ENCODE results near the gene TMPRSS11E.
"Not testable (repeated sequence)": the region's sequence is repeated elsewhere in the genome, so short reads cannot be mapped to it uniquely, and the experiment has no call there.

The TMPRSS11E gene, protein sequence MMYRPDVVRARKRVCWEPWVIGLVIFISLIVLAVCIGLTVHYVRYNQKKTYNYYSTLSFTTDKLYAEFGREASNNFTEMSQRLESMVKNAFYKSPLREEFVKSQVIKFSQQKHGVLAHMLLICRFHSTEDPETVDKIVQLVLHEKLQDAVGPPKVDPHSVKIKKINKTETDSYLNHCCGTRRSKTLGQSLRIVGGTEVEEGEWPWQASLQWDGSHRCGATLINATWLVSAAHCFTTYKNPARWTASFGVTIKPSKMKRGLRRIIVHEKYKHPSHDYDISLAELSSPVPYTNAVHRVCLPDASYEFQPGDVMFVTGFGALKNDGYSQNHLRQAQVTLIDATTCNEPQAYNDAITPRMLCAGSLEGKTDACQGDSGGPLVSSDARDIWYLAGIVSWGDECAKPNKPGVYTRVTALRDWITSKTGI

DNA sequence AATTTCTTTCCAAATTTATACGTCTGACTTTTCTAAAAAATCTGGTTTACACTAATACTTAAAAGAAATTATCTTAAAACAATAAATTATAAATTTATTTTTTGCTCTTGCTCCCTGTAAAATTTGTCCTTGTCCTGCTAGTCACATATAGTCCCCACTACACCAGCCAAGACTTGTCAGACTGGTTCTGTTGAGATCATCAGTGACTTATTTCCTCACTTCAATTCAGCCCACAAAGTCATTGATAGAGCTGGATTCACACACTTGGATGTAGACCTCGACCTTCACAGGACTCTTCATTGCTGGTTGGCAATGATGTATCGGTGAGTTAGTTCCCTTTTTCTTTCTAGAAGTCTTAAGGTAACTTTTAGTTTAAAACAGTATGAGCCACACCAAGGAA lies at the start of gene TMPRSS11E:
Gene TMPRSS11E (plus strand): TSS at position 263 of the 400 bp plus-strand sequence. CDS start 50 bp downstream, at position 313.
- DNase-seq (ENCODE audit: low read depth in 2 of 2) = no peak

DNA sequence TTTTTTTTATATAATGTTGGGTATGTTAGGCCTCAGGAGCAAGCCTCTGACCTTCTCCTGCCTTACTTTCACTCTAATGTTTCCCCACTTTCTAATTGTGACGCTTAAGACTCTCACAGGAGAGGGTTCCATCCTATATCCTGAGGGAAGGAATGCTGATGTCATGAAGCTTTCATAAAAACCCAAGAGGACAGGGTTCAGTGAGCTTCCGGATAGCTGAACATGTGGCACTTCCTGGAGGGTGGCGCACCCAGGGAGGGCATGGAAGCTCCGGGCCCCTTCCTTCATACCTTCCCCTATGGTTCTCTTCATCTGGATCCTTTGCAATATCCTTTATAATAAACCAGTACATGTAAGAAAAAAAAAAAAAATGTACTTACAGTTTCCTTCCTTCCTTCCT lies 48.0 kb upstream of the TMPRSS11E start:
- DNase-seq (ENCODE audit: low read depth in 2 of 2) = no peak

GRCh38 chr4:68401231-68401630 lies 46.0 kb upstream of the TMPRSS11E start:
- no peak for DNase-seq (ENCODE audit: low read depth in 2 of 2)

DNA sequence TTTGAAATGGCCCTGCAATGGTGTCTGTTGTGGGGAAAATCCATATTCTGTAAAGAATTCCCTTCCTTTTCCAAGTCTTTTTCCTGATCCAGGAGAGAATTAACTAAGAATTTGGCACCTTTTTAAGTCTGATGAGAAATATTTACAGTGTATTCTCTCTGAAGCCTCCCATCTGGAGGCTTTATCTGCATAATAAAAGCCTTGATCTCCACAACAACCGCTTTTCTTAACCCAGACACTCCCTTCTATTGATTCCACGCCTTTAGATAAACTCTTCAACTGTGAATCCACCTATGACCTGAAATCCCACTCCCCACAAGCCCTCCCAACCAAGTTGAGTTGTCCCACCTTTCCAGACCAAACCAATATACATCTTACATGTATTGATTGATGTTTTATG lies 43.1 kb upstream of the TMPRSS11E start:
- DNase-seq (ENCODE audit: low read depth in 2 of 2) = no peak

GRCh38 chr4:68405718-68406478 lies 41.4 kb upstream of the TMPRSS11E start:
- not testable (repeated sequence) for DNase-seq (ENCODE audit: low read depth in 2 of 2)

DNA sequence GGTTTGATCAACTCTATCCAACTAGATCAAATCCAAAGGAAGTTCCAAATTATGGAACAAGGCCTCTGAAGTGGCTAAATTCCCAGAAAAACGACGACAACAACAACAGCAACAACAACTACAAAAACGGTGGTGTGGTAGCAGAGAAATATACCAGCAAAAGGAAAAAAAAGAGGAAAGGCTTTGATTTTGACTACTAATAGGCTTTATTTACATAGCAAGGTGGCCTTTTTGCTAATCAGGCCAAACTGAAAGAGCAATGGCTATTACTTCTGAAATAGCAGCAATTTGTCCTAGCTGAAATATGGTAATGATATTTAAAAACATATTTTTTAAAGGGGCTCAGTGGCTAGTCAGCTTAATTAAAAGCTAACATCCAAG lies 40.8 kb upstream of the TMPRSS11E start:
- no peak for DNase-seq (ENCODE audit: low read depth in 2 of 2)

- not testable (repeated sequence) for DNase-seq (ENCODE audit: low read depth in 2 of 2)
Observed at GRCh38 chr4:68407015-68407867, 40.0 kb upstream of the TMPRSS11E start.

DNA sequence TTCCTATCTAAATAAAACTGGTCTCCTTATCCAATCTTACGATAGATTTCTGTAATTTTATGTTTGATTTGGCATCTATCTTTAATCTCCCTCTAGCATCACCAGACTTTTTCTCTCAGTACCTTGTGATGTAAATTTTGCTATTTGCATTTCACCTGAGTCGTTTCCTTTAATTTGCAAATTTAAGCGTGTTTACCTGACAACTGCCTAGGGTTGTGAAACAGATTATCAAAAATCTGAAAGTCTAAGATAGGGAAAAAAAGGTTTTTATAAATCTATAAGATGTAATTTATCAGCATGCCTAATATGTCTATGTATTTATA lies 39.4 kb upstream of the TMPRSS11E start:
- DNase-seq (ENCODE audit: low read depth in 2 of 2) = no peak

DNA sequence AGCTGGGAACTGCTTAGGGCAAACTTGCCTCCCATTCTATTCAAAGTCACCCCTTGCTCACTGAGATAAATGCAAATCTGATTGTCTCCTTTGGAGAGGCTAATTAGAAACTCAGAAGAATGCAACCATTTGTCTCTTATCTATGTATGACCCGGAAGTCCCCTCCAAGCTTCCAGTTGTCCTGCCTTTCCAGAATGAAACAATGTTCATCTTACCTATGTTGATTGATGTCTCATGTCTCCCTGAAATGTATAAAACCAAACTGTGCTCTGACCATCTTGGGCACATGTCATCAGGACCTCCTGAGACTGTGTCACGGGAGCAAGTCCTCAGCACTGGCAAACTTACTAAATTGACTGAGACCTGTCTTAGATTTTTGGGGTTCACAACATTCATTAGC lies 37.1 kb upstream of the TMPRSS11E start:
- no peak for DNase-seq (ENCODE audit: low read depth in 2 of 2)

GRCh38 chr4:68410643-68411042 lies 36.6 kb upstream of the TMPRSS11E start:
- no peak for DNase-seq (ENCODE audit: low read depth in 2 of 2)

DNA sequence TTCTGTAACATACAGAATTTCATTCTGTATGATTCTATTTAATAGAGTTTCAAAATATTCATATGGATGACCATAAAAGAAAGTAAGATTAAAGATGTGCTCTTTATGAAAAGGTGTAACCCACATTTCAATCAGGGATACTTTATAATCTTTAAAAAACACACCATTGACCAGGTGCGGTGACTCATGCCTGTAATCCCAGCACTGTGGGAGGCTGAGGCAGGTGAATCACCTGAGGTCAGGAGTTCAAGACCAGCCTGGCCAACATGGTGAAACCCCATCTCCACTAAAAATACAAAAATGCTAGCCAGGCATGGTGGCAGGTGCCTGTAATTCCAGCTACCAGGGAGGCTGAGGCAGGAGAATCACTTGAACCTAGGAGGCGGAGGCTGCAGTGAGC lies 35.2 kb upstream of the TMPRSS11E start:
- not testable (repeated sequence) for DNase-seq (ENCODE audit: low read depth in 2 of 2)

DNA sequence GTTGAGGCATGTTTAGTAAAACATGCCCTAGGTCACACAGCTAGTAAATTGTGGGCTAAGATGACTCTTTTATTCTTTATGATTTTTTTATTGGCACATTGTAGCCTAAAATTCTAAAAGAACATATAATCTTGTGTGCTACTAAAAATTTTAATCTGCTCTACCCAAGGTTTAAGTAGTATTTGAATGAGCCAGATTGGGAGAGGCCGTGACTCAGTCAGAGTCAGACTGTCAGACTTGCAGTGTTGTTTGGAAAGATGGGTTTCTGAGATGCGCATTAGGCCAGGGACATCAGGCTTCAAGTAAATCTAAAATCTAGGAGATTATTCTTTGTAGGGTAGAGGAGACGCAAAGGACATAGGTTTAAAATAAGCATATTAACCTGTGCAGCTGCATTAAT lies 30.7 kb upstream of the TMPRSS11E start:
- no peak for DNase-seq (ENCODE audit: low read depth in 2 of 2)

DNA sequence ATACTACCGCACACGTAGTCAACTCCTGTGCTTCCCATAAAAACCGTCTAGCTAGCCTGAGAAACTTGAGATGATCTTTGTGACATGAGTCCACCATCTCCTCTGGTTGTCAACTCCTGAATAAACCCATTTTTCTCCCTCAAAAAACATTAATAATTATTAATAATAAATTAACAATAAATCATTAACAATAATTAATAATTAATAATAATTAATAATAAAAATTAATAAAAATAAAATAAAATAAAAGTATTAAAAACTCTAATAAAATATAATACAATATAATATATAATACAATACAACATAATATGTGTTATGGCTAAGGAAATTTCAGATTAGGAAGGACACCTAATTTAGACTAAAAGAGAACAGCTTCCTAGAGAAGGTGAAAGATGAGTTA lies 20.7 kb upstream of the TMPRSS11E start:
- no peak for DNase-seq (ENCODE audit: low read depth in 2 of 2)

DNA sequence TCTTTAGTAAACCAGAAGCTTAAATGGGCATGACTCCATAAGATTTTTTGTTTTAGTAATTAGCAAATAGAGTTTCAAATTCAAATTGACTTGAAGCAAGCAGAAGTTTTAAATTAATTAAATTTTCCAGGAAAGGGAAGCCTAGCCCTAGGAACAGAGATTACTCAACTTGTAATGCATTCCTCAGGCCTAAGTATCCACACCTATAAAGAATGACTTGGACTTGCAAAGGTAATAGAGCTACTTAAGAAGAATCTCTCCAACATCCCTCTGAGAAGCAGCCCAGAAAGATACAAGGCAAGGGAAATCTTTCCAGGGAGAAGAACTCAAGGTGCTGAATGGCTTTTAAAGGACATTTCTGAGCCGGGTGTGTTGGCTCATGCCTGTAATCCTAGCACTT lies 16.9 kb upstream of the TMPRSS11E start:
- no peak for DNase-seq (ENCODE audit: low read depth in 2 of 2)

DNA sequence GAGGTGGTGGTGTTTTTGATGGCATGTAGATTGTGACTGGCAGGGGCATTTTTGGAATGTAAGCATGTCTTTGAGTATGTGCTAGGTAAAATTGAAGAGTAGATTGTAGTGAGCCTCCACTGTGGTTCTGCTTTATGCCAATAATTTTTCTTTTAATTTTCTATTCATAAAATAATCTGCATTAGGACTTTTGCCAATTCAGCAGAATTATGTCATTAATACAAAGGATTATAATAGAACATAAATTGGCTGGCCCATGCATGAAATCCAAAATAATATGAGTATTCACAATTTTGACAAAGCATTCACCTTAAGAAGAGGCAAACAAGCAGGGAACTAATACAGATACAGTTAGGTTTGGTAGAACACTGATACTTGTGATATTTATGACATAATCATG lies 14.9 kb upstream of the TMPRSS11E start:
- DNase-seq (ENCODE audit: low read depth in 2 of 2) = no peak

DNA sequence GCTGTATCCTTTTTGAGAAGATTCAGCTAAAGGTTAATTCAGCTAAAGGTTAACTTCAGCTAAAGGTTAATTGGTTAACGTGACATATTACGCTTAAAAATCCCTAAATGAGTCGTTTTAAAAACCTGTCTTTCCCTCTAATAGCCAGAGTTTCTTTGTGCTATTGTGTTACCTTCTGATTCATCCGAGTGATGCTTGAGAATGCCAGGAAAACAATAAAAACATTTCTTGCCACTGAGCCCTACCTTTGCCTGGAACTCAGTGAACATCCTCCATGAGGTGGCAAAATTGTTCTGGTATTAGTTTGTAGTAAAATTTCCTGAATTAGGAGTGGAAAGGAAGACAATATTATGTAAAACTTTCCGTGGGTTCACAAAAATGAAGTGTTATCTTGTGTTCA lies 13.7 kb upstream of the TMPRSS11E start:
- DNase-seq (ENCODE audit: low read depth in 2 of 2) = no peak

- DNase-seq (ENCODE audit: low read depth in 2 of 2) = no peak
Observed at GRCh38 chr4:68434277-68434676, 13.0 kb upstream of the TMPRSS11E start.

DNA sequence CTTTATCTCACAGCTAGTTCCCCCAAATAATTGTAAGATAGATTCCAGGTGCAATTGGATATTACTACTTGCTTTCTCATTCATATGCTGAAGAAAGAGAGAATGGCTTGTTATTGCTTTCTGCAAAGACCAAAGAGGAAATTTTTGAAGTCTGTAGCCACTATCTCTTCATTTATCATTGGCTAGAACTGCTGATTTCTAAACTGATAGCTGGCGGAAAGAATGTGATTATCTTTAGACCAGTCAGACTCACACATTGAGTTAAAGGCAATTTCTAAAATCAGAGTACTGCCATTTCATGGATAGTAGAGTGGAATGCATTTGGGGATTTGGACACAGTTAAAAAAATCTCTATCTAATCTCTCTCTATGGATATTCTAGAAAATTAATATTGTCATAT lies 12.4 kb upstream of the TMPRSS11E start:
- DNase-seq (ENCODE audit: low read depth in 2 of 2) = no peak

DNA sequence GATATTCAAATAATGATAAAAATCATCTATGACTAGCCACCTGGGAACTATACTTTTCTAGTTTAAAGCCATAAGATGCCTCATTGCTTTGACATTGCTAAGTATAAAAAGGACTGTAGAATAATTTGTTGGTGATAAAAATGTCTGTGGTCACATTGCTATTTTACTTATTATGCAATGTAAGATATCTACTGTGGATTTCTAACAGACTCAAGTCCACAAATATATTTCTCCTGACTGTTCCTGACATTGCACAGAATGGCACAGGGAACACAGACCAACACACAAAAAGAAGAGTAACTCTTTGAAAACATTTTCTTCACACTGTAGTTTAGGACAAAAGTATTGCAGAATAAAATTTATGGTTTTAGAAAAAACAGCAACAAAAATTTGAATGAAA lies 2.2 kb upstream of the TMPRSS11E start:
- DNase-seq (ENCODE audit: low read depth in 2 of 2) = no peak

- no peak for DNase-seq (ENCODE audit: low read depth in 2 of 2)
Observed at GRCh38 chr4:68451246-68452211, 4.3 kb downstream of the TMPRSS11E start.

- no peak for DNase-seq (ENCODE audit: low read depth in 2 of 2)
Observed at GRCh38 chr4:68460085-68460484, 12.8 kb downstream of the TMPRSS11E start.
